Measurements from ENCODE around the gene RARS2. TPM values are rescaled to one million over a fixed set of nuclear protein-coding genes. Genes with fewer than 3 reads are reported as not detected.
"Not testable (repeated sequence)": the region's sequence is repeated elsewhere in the genome, so short reads cannot be mapped to it uniquely, and the experiment has no call there.

Gene RARS2
- total and polyA plus RNA-seq, 2 experiments from 2014 or later: 30.7 to 77.4 TPM

DNA sequence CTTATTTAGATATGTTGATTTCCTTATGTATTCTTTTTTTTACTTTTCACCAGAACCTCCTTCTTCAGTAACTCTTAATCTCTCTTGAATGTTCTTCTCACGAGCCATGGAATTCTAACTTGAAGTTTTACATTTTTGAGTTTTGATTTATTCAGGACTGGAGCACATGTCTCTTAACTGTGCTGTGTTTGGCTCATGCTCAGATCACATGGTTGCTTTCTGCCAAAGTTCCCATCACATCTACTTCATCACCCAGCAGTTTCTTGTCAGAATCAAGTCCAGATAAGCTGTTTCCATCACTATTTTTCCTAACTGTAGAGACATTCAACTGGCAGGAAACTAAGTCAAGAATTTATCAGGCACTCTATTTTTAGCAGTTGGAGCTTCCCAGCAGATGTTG is 85.3 kb downstream of the RARS2 start:
- H3K36me3 ChIP-seq: peaks cover 18% of the 10 kb centered on the region
- TF ChIP-seq, protein P1, sequence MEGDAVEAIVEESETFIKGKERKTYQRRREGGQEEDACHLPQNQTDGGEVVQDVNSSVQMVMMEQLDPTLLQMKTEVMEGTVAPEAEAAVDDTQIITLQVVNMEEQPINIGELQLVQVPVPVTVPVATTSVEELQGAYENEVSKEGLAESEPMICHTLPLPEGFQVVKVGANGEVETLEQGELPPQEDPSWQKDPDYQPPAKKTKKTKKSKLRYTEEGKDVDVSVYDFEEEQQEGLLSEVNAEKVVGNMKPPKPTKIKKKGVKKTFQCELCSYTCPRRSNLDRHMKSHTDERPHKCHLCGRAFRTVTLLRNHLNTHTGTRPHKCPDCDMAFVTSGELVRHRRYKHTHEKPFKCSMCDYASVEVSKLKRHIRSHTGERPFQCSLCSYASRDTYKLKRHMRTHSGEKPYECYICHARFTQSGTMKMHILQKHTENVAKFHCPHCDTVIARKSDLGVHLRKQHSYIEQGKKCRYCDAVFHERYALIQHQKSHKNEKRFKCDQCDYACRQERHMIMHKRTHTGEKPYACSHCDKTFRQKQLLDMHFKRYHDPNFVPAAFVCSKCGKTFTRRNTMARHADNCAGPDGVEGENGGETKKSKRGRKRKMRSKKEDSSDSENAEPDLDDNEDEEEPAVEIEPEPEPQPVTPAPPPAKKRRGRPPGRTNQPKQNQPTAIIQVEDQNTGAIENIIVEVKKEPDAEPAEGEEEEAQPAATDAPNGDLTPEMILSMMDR (IDR thresholded peaks at IDR 0.05; ENCODE audit: low read depth, low read length): no peak

DNA sequence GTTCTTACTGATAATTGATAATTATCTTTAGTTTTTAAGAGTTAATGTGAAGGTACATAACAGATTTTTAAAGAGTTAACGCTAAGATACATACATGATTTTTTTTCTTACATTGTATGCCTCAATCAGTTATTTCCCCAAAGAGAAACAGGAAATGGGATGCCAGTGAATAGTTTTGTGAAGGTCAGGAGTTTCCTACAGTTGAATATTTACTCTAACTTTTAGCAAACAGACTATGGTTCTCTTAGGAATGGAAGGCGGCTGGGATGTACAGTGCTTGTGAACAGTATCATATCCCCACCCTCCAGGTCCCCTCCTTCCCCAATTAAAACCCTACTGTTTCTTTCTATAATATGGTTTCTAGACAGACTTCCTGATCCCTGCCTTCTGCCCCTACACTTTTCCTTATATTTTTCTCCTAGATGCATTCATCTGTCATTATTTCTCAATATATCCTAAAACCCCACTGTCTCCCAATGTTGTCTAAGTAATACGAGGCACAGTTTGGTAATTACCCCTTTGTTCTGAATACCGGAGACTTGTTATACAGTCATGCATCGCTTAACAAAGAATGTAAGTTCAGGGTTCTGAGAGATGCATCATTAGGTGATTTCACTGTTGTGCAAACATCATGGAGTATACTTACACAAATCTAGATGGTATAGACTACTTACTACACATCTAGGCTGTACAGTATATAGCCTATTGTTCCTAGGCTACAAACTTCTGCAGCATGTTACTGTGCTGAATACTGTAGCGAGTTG is 87.8 kb downstream of the RARS2 start:
- Histone ChIP-seq H3K27me3 (no peaks in the 10 kb centered on the region), H3K4me1 (ENCODE audit: low read depth) (no peaks in the 10 kb centered on the region), H3K27ac (no peak overlapping the region), H3K36me3 (peaks cover 12% of the 10 kb centered on the region), H3K9me3 (ENCODE audit: low read depth) (no peaks in the 10 kb centered on the region), H3K4me3 (no peak overlapping the region)
- TF ChIP-seq, protein P1 (IDR thresholded peaks at IDR 0.05; ENCODE audit: low read depth, low read length): no peak
- DNase-seq (ENCODE audit: low read depth in 1 of 2, low spot score in 1 of 2): no peak

More for the DNA sequence above, 85.3 kb downstream of the RARS2 start:
- Histone ChIP-seq H3K27ac (no peak overlapping the region), H3K4me3 (no peak overlapping the region), H3K27me3 (no peaks in the 10 kb centered on the region), H3K9me3 (ENCODE audit: low read depth) (no peaks in the 10 kb centered on the region), H3K4me1 (ENCODE audit: low read depth) (no peaks in the 10 kb centered on the region)
- peak in 1 of 2 donors; percentile 46 for DNase-seq (ENCODE audit: low read depth in 1 of 2, low spot score in 1 of 2)

DNA sequence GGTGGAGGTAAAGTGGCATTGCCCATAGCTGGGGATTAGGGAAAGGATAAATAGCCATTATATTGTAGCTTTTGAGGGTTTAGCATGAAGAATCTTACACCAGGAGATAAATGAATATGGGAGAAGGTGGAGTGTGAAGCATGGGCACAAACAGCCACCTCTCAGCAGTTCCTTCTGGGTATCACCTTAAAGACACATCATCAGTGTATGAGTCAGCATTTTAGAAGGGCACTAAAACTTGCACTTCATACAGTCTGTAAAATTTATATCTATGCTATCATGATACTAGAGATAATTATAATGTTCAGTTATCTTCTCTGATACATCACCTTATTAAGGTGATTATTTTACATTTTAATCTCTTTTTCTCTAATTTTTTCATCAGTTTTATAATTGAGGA is 91.7 kb downstream of the RARS2 start:
- Histone ChIP-seq H3K27ac (no peak overlapping the region), H3K4me1 (ENCODE audit: low read depth) (no peaks in the 10 kb centered on the region), H3K36me3 (peaks cover 5% of the 10 kb centered on the region), H3K9me3 (ENCODE audit: low read depth) (no peaks in the 10 kb centered on the region), H3K27me3 (no peaks in the 10 kb centered on the region), H3K4me3 (no peak overlapping the region)
- TF ChIP-seq, protein P1 (IDR thresholded peaks at IDR 0.05; ENCODE audit: low read depth, low read length): no peak
- DNase-seq (ENCODE audit: low read depth in 1 of 2, low spot score in 1 of 2): no peak

DNA sequence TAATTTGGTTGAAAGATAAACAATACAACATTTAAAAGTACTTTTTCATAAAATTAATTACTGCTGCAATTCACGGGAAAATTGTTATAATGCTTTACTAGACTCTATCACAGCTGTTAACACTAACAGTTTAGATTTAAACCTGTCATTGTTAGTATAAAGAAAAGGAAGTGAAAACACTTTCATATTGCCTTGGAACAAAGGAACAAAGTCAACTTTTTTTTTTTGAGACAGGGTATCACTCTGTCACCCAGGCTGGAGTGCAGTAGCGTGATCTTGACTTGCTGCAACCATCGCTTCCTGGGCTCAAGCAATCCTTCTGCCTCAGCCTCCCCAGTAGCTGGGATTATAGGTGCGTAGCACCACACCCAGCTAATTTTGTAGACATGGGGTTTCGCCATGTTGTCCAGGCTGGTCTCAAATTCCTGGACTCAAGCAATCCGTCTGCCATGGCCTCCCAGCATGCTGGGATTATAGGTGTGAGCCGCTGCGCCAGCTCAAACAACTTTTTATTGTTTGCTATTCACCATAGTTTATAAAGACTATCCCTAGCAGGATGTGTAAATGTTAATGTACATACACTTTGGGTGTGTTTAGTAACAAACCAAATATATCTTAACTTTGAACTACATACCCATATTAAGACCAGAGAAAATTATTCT is 94.9 kb downstream of the RARS2 start:
- H3K27ac ChIP-seq: no peak overlapping the region
- no peak for DNase-seq (ENCODE audit: low read depth in 1 of 2, low spot score in 1 of 2)
- no peaks in the 10 kb centered on the region for H3K27me3 ChIP-seq
- H3K9me3 ChIP-seq (ENCODE audit: low read depth): no peaks in the 10 kb centered on the region
- no peaks in the 10 kb centered on the region for H3K36me3 ChIP-seq
- TF ChIP-seq, protein P1 (IDR thresholded peaks at IDR 0.05; ENCODE audit: low read depth, low read length): no peak
- no peak overlapping the region for H3K4me3 ChIP-seq
- no peaks in the 10 kb centered on the region for H3K4me1 ChIP-seq (ENCODE audit: low read depth)

DNA sequence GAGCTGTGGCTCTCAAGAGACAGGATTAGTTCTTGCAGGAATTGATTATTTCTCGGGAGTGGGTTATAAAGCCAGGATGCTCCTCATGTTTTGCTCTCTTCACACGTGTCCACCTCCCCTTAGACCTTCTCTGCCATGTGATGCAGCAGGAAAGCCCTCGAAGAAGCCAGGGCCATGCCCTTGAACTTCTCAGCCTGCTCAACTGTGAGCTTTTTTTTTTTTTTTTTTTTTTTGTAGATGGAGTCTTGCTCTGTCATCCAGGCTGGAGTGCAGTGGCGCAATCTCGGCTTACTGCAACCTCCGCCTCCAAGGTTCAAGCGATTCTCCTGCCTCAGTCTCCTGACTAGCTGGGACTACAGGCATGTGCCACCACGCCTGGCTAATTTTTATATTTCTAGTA is 100.5 kb downstream of the RARS2 start:
- H3K27ac ChIP-seq; H3K4me1 ChIP-seq (ENCODE audit: low read depth); DNase-seq (ENCODE audit: low read depth in 1 of 2, low spot score in 1 of 2); H3K9me3 ChIP-seq (ENCODE audit: low read depth); H3K27me3 ChIP-seq; H3K36me3 ChIP-seq; H3K4me3 ChIP-seq: not testable (repeated sequence)

DNA sequence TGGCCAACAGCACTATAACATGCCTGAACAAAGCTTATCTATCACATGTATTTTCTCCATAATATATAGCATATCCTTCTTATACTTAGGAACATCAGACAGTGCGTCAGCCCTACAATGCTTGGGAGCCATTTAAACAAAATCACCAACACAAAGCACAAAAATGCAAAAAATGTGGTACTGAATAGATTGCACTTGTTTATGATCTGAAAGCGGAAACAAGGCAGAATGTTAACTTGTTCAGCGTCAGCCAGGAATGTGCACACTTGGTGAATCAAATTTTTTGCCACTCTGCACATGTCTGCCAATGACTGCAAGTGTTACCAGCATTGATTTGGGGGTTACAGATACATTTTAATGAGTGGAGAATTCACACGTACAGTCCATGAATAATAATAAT is 102.2 kb downstream of the RARS2 start:
- DNase-seq (ENCODE audit: low read depth in 1 of 2, low spot score in 1 of 2): peak in 1 of 2 donors; percentile 8
- no peaks in the 10 kb centered on the region for H3K36me3 ChIP-seq
- TF ChIP-seq, protein P1 (IDR thresholded peaks at IDR 0.05; ENCODE audit: low read depth, low read length): no peak

More for the DNA sequence above, 102.2 kb downstream of the RARS2 start:
- Histone ChIP-seq H3K4me1 (ENCODE audit: low read depth) (no peaks in the 10 kb centered on the region), H3K27me3 (no peaks in the 10 kb centered on the region), H3K27ac (no peak overlapping the region), H3K9me3 (ENCODE audit: low read depth) (no peaks in the 10 kb centered on the region), H3K4me3 (no peak overlapping the region)
